Activated T-cell treated with anti-CD3 and anti-CD28 coated beads for 24 hours (primary cell): Measurements from ENCODE around the gene CCDC88C.

Experiments used
- DNase-seq: peaks from one replicate; pipeline ENCODE4 v3.0.0-alpha.2; 2020; ENCODE audit warnings: low read depth

CCDC88C gene

GRCh38 chr14:91327250-91327595, 90.4 kb downstream of the CCDC88C start:
- no peak for DNase-seq

GRCh38 chr14:91326514-91327249, 90.9 kb downstream of the CCDC88C start:
- no peak for DNase-seq

- no peak for DNase-seq
Observed at GRCh38 chr14:91324606-91325575, 92.7 kb downstream of the CCDC88C start.

GRCh38 chr14:91323671-91324605, 93.7 kb downstream of the CCDC88C start:
- DNase-seq: peak; percentile 92

- no peak for DNase-seq
Observed at GRCh38 chr14:91323031-91323430, 94.6 kb downstream of the CCDC88C start.

- no peak for DNase-seq
Observed at GRCh38 chr14:91322623-91323022, 95.0 kb downstream of the CCDC88C start.

- DNase-seq: no peak
Observed at GRCh38 chr14:91321131-91321530, 96.5 kb downstream of the CCDC88C start.

- no peak for DNase-seq
Observed at GRCh38 chr14:91320266-91320665, 97.4 kb downstream of the CCDC88C start.

- DNase-seq: no peak
Observed at GRCh38 chr14:91318911-91319310, 98.7 kb downstream of the CCDC88C start.

- DNase-seq: peak; percentile 67
Observed at GRCh38 chr14:91317381-91318308, 100.0 kb downstream of the CCDC88C start.

- no peak for DNase-seq
Observed at GRCh38 chr14:91316761-91317160, 100.9 kb downstream of the CCDC88C start.

- DNase-seq: peak; percentile 77
Observed at GRCh38 chr14:91315844-91316267, 101.8 kb downstream of the CCDC88C start.

- DNase-seq: no peak
Observed at GRCh38 chr14:91313852-91314251, 103.8 kb downstream of the CCDC88C start.

GRCh38 chr14:91313154-91313850, 104.3 kb downstream of the CCDC88C start:
- no peak for DNase-seq

GRCh38 chr14:91311284-91311662, 106.3 kb downstream of the CCDC88C start:
- DNase-seq: no peak

GRCh38 chr14:91310606-91311283, 106.9 kb downstream of the CCDC88C start:
- DNase-seq: no peak

GRCh38 chr14:91309756-91310280, 107.8 kb downstream of the CCDC88C start:
- no peak for DNase-seq

- DNase-seq: no peak
Observed at GRCh38 chr14:91308337-91308736, 109.3 kb downstream of the CCDC88C start.

- DNase-seq: no peak
Observed at GRCh38 chr14:91307652-91308051, 110.0 kb downstream of the CCDC88C start.
